HG03097 (cell line): Measurements from ENCODE around the gene EVA1A.

ENCODE experiments used
- ATAC-seq: cut with Tn5 transposase; IDR thresholded peaks from one replicate; pipeline ENCODE4 v1.9.1; 2021; ENCODE audit not compliant: unreplicated experiment, low FRiP score

Gene EVA1A

GRCh38 chr2:75545922-75546321, 14.8 kb downstream of the EVA1A start:
- no peak for ATAC-seq

DNA sequence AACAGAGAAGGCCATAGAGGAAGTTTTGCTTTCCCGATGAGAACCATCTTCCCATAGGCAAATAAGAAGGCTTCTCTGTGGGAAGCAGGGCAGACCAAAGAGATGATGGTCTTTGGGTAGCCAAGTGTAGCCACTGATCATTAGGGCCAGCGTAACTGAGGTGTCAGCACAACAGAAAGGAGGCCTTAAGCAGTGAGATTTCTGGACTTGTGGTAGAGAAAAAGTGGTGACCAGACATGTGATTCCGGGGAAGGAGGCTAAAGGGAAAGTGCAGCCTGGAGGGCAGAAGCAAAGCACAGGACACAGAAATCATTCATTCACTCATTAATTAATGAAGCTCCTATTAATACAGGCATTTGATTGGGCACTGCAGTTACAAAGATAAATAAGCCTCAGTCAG, 15.4 kb downstream of the EVA1A start:
- no peak for ATAC-seq

GRCh38 chr2:75543446-75543845, 17.3 kb downstream of the EVA1A start:
- ATAC-seq = no peak

DNA sequence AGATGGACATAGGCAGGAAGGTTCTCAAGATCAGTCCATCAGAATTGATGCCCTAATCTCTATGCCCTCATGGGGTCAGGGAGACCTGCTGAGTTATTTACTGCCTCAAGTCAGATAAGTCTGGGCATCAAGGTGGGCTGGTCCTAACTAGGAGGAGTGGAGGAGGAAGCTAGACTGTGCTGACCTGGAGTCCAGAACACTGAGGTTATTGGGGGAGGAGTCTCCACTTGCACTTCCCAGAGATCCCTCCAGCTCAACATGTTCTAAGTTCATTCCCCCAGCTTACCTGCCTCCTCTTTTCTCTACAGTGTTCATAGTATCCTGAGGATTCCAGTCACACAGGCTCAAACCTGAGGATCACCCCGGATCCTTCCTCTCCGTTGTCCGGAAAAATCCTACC, 19.3 kb downstream of the EVA1A start:
- ATAC-seq = no peak

GRCh38 chr2:75540994-75541393, 19.7 kb downstream of the EVA1A start:
- no peak for ATAC-seq

DNA sequence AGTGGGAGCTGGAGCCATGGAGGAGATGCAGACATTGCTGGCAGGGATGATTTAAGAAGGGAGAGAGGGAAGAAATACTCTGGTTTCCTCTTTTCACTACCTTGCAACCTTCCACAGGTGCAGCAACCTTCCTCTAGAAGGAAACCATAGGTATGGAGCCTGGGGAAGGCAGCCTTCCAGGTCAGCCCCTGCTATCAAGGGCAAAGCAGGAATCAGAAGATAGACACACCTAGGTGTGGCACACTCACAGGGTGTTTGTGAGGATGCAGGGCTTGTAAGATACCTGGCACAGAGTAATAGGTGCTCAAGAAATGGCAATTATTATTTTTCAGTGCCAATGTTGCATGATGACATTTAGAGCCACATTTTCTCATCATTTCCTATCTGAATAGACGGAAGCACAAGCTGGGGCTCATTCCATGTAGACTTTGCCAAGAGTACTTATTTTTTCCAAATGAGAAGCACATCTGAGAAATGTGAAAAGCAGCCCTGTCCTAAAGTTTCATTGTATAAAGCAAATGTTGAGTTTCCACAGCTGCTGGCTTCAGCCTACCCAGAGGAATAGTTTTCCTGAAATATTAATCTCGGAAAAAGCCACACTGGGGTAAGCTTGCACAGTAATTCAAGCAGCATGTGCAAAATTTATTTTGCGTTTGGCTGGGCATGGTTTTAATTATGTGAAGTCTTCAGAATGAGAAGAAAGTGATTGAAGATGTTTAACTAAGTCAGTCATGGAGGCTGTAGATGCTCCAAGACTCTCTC, 20.6 kb downstream of the EVA1A start:
- no peak for ATAC-seq

GRCh38 chr2:75538521-75539490, 21.9 kb downstream of the EVA1A start:
- no peak for ATAC-seq

DNA sequence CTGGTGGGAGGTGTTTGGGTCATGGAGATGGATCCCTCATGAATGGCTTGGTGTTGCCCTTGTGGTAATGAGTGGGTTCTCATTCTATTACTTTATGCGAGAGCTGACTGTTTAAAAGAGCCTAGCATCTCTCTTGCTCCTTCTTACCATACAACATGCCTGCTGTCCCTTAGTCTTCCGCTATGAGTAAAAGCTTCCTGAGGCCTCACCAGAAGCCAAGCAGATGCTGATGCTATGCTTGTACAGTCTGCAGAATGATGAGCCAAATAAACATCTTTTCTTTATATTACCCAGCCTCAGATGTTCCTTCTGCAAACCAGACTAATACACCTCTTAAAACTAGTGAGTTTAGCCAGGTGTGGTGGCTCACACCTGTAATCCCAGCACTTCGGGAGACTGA, 23.1 kb downstream of the EVA1A start:
- no peak for ATAC-seq

DNA sequence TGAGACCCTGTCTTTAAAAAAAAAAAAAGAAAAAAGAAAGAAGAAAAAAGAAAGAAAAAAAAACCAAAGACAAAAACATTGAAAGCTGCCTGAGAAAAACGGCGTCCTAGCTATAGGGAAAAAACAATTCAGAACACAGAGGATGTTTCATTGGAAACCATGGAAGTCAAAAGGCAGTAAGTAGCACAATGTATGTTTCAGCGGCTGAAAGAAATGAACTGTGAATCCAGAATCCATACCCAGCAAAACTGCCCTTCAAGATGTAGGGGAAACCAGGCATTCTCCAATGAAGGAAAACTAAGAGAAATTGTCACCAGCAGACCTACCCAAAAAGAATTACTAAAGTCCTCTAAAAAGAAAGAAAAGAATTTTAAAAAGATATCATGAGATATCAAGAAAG, 27.6 kb downstream of the EVA1A start:
- ATAC-seq = no peak

DNA sequence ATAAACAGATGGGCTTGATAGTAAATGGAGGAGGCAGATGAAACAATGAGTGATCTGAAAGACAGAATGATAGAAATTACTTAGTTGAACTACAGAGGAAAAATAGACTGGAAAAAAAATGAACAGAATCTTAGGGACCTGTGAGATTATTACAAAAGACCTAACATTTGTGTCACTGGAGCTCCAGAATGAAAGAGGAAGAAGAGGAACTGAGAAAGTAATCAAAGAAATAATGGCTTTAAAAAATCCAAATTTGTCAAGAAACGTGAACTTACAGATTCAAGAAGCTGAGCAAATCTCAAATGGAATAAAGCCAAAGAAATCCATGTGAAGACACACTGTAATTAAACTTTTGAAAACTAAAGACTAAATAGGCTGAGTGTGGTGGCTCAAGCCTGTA, 28.3 kb downstream of the EVA1A start:
- no peak for ATAC-seq

- no peak for ATAC-seq
These were observed 32.3 kb downstream of the EVA1A start for GRCh38 chr2:75528221-75528977.

DNA sequence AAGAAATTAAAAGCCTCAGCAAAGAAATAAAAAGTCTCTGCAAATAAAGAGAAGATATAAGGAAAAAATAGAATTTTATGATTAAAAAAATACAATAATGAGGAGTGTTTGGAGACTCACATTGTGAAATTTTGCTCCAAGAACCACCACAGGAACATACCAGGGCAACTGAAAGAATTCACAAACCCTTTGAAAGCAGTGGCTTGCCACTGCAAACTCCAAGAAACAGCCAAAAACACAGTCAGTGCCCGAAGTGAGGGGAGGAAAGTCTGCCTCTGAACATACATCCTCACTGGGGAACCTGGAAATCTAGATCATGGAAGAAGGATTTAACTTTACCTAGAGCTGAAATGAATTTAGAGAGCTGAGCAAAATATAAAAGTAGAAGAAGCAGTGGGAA, 33.1 kb downstream of the EVA1A start:
- ATAC-seq = no peak

GRCh38 chr2:75526842-75527241, 33.9 kb downstream of the EVA1A start:
- ATAC-seq = no peak

DNA sequence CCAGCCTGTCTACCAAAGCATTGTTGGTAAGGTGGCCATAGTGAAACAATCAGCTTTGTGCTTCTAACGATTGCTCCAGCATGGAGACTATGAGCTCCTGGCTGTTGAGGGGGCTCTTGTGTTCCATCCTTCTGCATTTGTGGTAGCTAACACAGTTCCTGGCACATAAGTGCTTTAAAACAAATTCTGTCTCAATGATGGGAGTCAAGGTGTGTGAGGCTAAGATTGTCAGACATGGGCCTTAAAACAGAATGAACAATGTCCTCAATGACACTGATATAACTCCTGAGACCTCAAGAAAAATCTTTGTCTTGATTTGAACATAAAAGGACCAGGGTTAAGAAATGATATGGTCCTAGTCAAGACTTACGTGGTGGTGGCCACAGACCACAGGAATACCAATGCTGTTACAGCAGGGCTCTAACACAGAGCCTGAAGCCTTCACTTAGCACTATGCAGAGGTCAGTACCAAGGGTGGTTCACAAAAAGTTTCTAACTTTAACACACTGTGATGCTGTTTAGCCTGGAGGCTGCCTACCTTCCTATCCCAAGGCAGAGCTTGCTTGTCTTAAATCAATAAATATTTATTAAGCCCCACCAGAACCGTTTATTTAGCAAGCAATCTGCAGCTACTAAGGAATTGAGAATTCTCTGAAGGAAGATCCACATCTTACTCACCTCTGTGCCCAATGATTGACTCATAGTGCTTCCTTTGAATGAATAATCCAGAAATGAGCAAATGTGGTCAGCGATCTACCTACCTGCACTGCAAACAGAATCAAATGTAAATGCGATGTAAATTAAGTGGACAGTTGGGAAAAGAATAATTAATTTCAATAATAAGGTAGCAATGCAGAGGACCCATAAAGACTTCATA, 35.1 kb downstream of the EVA1A start:
- ATAC-seq = no peak

GRCh38 chr2:75524276-75524911, 36.3 kb downstream of the EVA1A start:
- no peak for ATAC-seq

GRCh38 chr2:75523313-75524275, 37.1 kb downstream of the EVA1A start:
- ATAC-seq = no peak

GRCh38 chr2:75522543-75523312, 38.0 kb downstream of the EVA1A start:
- no peak for ATAC-seq
